Transverse colon (tissue), 4 donors: ENCODE measurements around the gene COL19A1. TPM values are rescaled to one million over a fixed set of nuclear protein-coding genes. Genes with fewer than 3 reads are reported as not detected.

Source experiments
- DNase-seq: peaks from one replicate; pipeline ENCODE4 v3.0.0-alpha.2; 2019
- H3K27ac ChIP-seq, 4 donors: fragments of 200-600 bp; sonication (generic); 2 replicates each; pipeline ENCODE4 v1.5.1; 2016 to 2018; ENCODE audit warnings: inconsistent platforms in 4 of 4
- H3K27me3 ChIP-seq: fragments of 200-600 bp; sonication (generic); 2 replicates; pipeline ENCODE4 v1.5.1; 2017; ENCODE audit warnings: inconsistent platforms
- H3K36me3 ChIP-seq, 4 donors: fragments of 200-600 bp; sonication (generic); 2 replicates each; pipeline ENCODE4 v1.5.1; 2017 to 2019; ENCODE audit warnings: inconsistent platforms in 4 of 4
- H3K4me1 ChIP-seq, 4 donors: fragments of 200-600 bp; sonication (generic); 2 replicates each; pipeline ENCODE4 v1.5.1; 2017 to 2020; ENCODE audit warnings: inconsistent platforms in 4 of 4
- H3K4me3 ChIP-seq, 4 donors: fragments of 200-600 bp; sonication (generic); 1 replicate in 1 of 4; 2 replicates in 3 of 4; pipeline versions ENCODE4 v1.5.1 to v1.6.1; 2017 to 2019; ENCODE audit warnings: inconsistent platforms in 4 of 4
- H3K9me3 ChIP-seq, 2 donors: fragments of 200-600 bp; sonication (generic); 2 replicates each; pipeline ENCODE4 v1.5.1; 2017 to 2019; ENCODE audit warnings: inconsistent platforms in 2 of 2
- CTCF ChIP-seq, 5 experiments: fragments of 200-600 bp in 3 of 5; fragments of 450-650 bp in 2 of 5; sonication (generic) in 3 of 5; IDR thresholded peaks; 1 replicate in 2 of 5; 2 replicates in 3 of 5; pipeline ENCODE4 v1.5.1; 2016 to 2017; ENCODE audit warnings: antibody characterized with exemption in 5 of 5, inconsistent platforms in 3 of 5, mild to moderate bottlenecking in 2 of 5, moderate library complexity in 1 of 5
- EP300 ChIP-seq: sonication (generic); formaldehyde crosslinking; IDR thresholded peaks from one replicate; pipeline ENCODE4 v1.6.1; 2017; ENCODE audit warnings: antibody characterized with exemption, low read depth
- POLR2A ChIP-seq: fragments of 450-650 bp; IDR thresholded peaks from one replicate; pipeline ENCODE4 v1.6.1; 2016; ENCODE audit warnings: antibody characterized with exemption, mild to moderate bottlenecking, moderate library complexity
- POLR2AphosphoS5 ChIP-seq, 3 donors: sonication (generic); formaldehyde crosslinking; IDR thresholded peaks; one replicate each; pipeline ENCODE4 v1.6.1; 2016; ENCODE audit warnings: antibody characterized with exemption in 3 of 3
- WGBS, 2 donors: methylation state at CpG; one replicate each; pipeline ENCODE4 v1.1.5; 2018; ENCODE audit warnings: low coverage in 1 of 2; 5-methylcytosine and 5-hydroxymethylcytosine counted together
- in situ Hi-C, 4 donors: fragments of 200-750 bp; cut with MboI; loops; one replicate each; pipeline versions ENCODE4 v1.15.0 to v1.15.1; 2017; ENCODE audit warnings: low sequenced_read_pairs in 3 of 4, low pct_ligation_motif_present in 1 of 4, low pct_unique_long_range_greater_than_20kb in 1 of 4
- intact Hi-C: fragments of 100-400 bp; cut with DNase I; formaldehyde crosslinking; loops from one replicate; pipeline ENCODE4 v1.15.1; 2023; ENCODE audit warnings: low total_unique reads
- total RNA-seq, 4 donors: library from RNA; depleted of rRNA; stranded (reverse); fragments of >200 nt; gene quantifications; one replicate each; pipeline ENCODE4 v1.1.0, GENCODE V29; 2016

Gene COL19A1
- 1 to 10 TPM in 1 of 4 donors, under 1 TPM in 2, not detected in 1; 0.27 to 3.3 (median 0.37) TPM for total RNA-seq

GRCh38 chr6:69866351-69866769 is at the start of gene COL19A1:
COL19A1 (plus strand) TSS chr6:69866556; CDS start chr6:69879568, 13,012 bp downstream.
- WGBS, 2 donors = 4 to 7% methylated on average over 3 to 19 of the region's 19 CpGs
- H3K4me3 ChIP-seq = peak within 1 kb of the TSS; percentile 38 to 62 (median 47)
- in situ Hi-C loops = no loop called here
- peaks cover 0 to 16% (median 8%) of the 10 kb centered on the region in 4 donors for H3K4me1 ChIP-seq
- peaks cover 50% of the 10 kb centered on the region for H3K27me3 ChIP-seq
- intact Hi-C loops = no loop called here
- peak; percentile 32 for DNase-seq
- no peaks in the 10 kb centered on the region for H3K36me3 ChIP-seq
- H3K27ac ChIP-seq = peak within 1 kb of the TSS in 3 of 4 donors; percentile 36 to 51 (median 49)
- TF ChIP-seq POLR2A (no peak), CTCF (IDR thresholded peaks at IDR 0.05) (no peak), EP300 (no peak), POLR2AphosphoS5 (IDR thresholded peaks at IDR 0.05) (no peak)
- no peaks in the 10 kb centered on the region for H3K9me3 ChIP-seq

GRCh38 chr6:69816569-69816968 is 49.8 kb upstream of the COL19A1 start:
- Histone ChIP-seq H3K4me1 (peaks cover 0 to 12% (median 0%) of the 10 kb centered on the region in 4 donors), H3K27me3 (no peaks in the 10 kb centered on the region), H3K27ac (no peak overlapping the region), H3K4me3 (no peak overlapping the region), H3K9me3 (no peaks in the 10 kb centered on the region), H3K36me3 (no peaks in the 10 kb centered on the region)
- in situ Hi-C loops (no loop called here), intact Hi-C loops (no loop called here)
- 58 to 77% methylated on average over 3 of the region's 3 CpGs for WGBS, 2 donors
- TF ChIP-seq POLR2A (no peak), EP300 (no peak), CTCF (IDR thresholded peaks at IDR 0.05) (no peak), POLR2AphosphoS5 (IDR thresholded peaks at IDR 0.05) (no peak)
- no peak for DNase-seq

GRCh38 chr6:69817358-69817757 is 49.0 kb upstream of the COL19A1 start:
- Histone ChIP-seq H3K36me3 (no peaks in the 10 kb centered on the region), H3K27me3 (no peaks in the 10 kb centered on the region), H3K4me1 (peaks cover 0 to 12% (median 0%) of the 10 kb centered on the region in 4 donors), H3K4me3 (no peak overlapping the region), H3K27ac (no peak overlapping the region), H3K9me3 (no peaks in the 10 kb centered on the region)
- in situ Hi-C loops (no loop called here), intact Hi-C loops (no loop called here)
- TF ChIP-seq EP300 (no peak), POLR2A (no peak), CTCF (IDR thresholded peaks at IDR 0.05) (no peak), POLR2AphosphoS5 (IDR thresholded peaks at IDR 0.05) (no peak)
- DNase-seq = no peak

GRCh38 chr6:69818223-69818930 is 48.0 kb upstream of the COL19A1 start:
- Histone ChIP-seq H3K4me3 (no peak overlapping the region), H3K4me1 (peaks cover 0 to 7% (median 0%) of the 10 kb centered on the region in 4 donors), H3K36me3 (no peaks in the 10 kb centered on the region), H3K9me3 (no peaks in the 10 kb centered on the region), H3K27ac (no peak overlapping the region), H3K27me3 (no peaks in the 10 kb centered on the region)
- no peak for DNase-seq
- 70 to 100% methylated on average over 1 to 2 of the region's 2 CpGs for WGBS, 2 donors
- intact Hi-C loops (no loop called here), in situ Hi-C loops (no loop called here)
- TF ChIP-seq EP300 (no peak), CTCF (IDR thresholded peaks at IDR 0.05) (no peak), POLR2AphosphoS5 (IDR thresholded peaks at IDR 0.05) (no peak), POLR2A (no peak)
